Caco-2 (cell line): ENCODE measurements around the gene SMOC2. TPM values are rescaled to one million over a fixed set of nuclear protein-coding genes. Genes with fewer than 3 reads are reported as not detected.

Source experiments
- BruUV-seq: library from RNA; stranded (reverse); fragments of 400-500 nt; replicated peaks from 2 replicates; lab custom pipeline; 2021; lab: Mats Ljungman, UMichigan
- CTCF ChIA-PET: fragments of 300-600 bp; sonication (Branson Sonifier 250); formaldehyde crosslinking; loops from one replicate; lab custom pipeline; 2022; ENCODE audit warnings: antibody characterized with exemption; lab: Charles Lee
- POLR2A ChIA-PET: fragments of 300-600 bp; sonication (Branson Sonifier 250); formaldehyde crosslinking; loops from one replicate; lab custom pipeline; 2022; ENCODE audit warnings: antibody characterized with exemption; lab: Charles Lee
- DNase-seq, 2 experiments: peaks; one replicate each; pipeline versions ENCODE4 v3.0.0 to v3.0.0-alpha.2; 2020 to 2022
- H3K27me3 ChIP-seq: replicated peaks from 2 replicates; pipeline ENCODE4 v1.6.0; 2011; ENCODE audit warnings: low read length; ENCODE audit not compliant: control insufficient read depth, insufficient read depth
- H3K36me3 ChIP-seq: 2 replicates; pipeline ENCODE4 v1.5.1; 2011; ENCODE audit warnings: low read length; ENCODE audit not compliant: control insufficient read depth, insufficient read depth
- H3K4me1 ChIP-seq: fragments of 250-450 bp; sonication (Bioruptor Pico); 2 replicates; pipeline ENCODE4 v1.5.1; 2020; ENCODE audit warnings: mild to moderate bottlenecking
- H3K4me3 ChIP-seq: 2 replicates; pipeline ENCODE4 v1.5.1; 2011; ENCODE audit warnings: low read depth, mild to moderate bottlenecking, control low read depth, low read length
- H3K9me3 ChIP-seq: fragments of 250-450 bp; sonication (Bioruptor Pico); 2 replicates; pipeline ENCODE4 v1.5.1; 2020; ENCODE audit warnings: mild to moderate bottlenecking, moderate library complexity
- H3K27ac Mint-ChIP-seq: one replicate; pipeline ENCODE4 v1.8.0; 2022; ENCODE audit warnings: mixed read lengths; ENCODE audit not compliant: unreplicated experiment
- H3K27me3 Mint-ChIP-seq: one replicate; pipeline ENCODE4 v1.8.0; 2022; ENCODE audit warnings: mixed read lengths; ENCODE audit not compliant: insufficient read depth, unreplicated experiment
- H3K36me3 Mint-ChIP-seq: one replicate; pipeline ENCODE4 v1.8.0; 2022; ENCODE audit warnings: mild to moderate bottlenecking, mixed read lengths; ENCODE audit not compliant: insufficient read depth, unreplicated experiment
- H3K4me1 Mint-ChIP-seq: one replicate; pipeline ENCODE4 v1.8.0; 2022; ENCODE audit warnings: low read depth, mixed read lengths; ENCODE audit not compliant: unreplicated experiment
- H3K4me3 Mint-ChIP-seq: one replicate; pipeline ENCODE4 v1.8.0; 2022; ENCODE audit warnings: mild to moderate bottlenecking, moderate library complexity, mixed read lengths; ENCODE audit not compliant: unreplicated experiment
- H3K9me3 Mint-ChIP-seq: one replicate; pipeline ENCODE4 v1.8.0; 2022; ENCODE audit warnings: mixed read lengths; ENCODE audit not compliant: unreplicated experiment
- CTCF ChIP-seq, 2 experiments: fragments of 200-600 bp in 1 of 2; IDR thresholded peaks; 1 replicate in 1 of 2; 2 replicates in 1 of 2; pipeline versions ENCODE4 v1.5.1 to v1.8.0; 2011 to 2022; ENCODE audit warnings: antibody characterized with exemption in 1 of 2, control low read depth in 1 of 2, inconsistent platforms in 1 of 2, low read depth in 1 of 2, low read length in 1 of 2, mild to moderate bottlenecking in 1 of 2, moderate library complexity in 1 of 2; ENCODE audit not compliant: insufficient read depth in 1 of 2, severe bottlenecking in 1 of 2, unreplicated experiment in 1 of 2
- intact Hi-C: fragments of 100-400 bp; cut with micrococcal nuclease; formaldehyde crosslinking; loops from one replicate; pipeline ENCODE4 v1.10.0; 2022; ENCODE audit not compliant: unreplicated experiment
- total RNA-seq: library from RNA; stranded (reverse); gene quantifications from 2 replicates; pipeline ENCODE4 v1.2.3, GENCODE V29; 2022

Gene SMOC2
- total RNA-seq, 1 experiment from 2014 or later = 2.8 TPM

- intact Hi-C loops = no loop called here
- POLR2A ChIA-PET = no interaction called here
- H3K27ac Mint-ChIP-seq = peak overlapping the region; percentile 72
Observed at GRCh38 chr6:168671028-168671862, 230.3 kb downstream of the SMOC2 start.

GRCh38 chr6:168671863-168672546 is 231.0 kb downstream of the SMOC2 start:
- Mint-ChIP-seq H3K4me1 (peaks cover 19% of the 10 kb centered on the region), H3K9me3 (peaks cover 6% of the 10 kb centered on the region), H3K27ac (peak overlapping the region; percentile 72), H3K36me3 (peaks cover 5% of the 10 kb centered on the region), H3K27me3 (no peaks in the 10 kb centered on the region), H3K4me3 (no peak overlapping the region)
- Histone ChIP-seq H3K4me3 (no peak overlapping the region), H3K9me3 (peaks cover 7% of the 10 kb centered on the region; the same call in 1 of the 2 replicates), H3K36me3 (no peaks in the 10 kb centered on the region; the same call in 1 of the 2 replicates), H3K27me3 (no peaks in the 10 kb centered on the region), H3K4me1 (peaks cover 24% of the 10 kb centered on the region)
- no TSS peak for BruUV-seq
- intact Hi-C loops = loop anchor here (2.0 kb wide), 1 partner anchor 15 kb away; no protein-coding TSS in a partner anchor
- CTCF ChIA-PET = no interaction called here
- DNase-seq = peak in 1 of 2 experiments; percentile 51
- POLR2A ChIA-PET = no interaction called here
- TF ChIP-seq CTCF (IDR thresholded peaks at IDR 0.05; ENCODE audit: insufficient read depth in 1 of 2, low read depth in 1 of 2, low read length in 1 of 2, severe bottlenecking in 1 of 2, unreplicated experiment in 1 of 2) = no peak

More at GRCh38 chr6:168671028-168671862, 230.3 kb downstream of the SMOC2 start:
- no peak for DNase-seq
- Histone ChIP-seq H3K9me3 (no peaks in the 10 kb centered on the region), H3K4me3 (no peak overlapping the region), H3K36me3 (no peaks in the 10 kb centered on the region; the same call in 1 of the 2 replicates), H3K4me1 (peaks cover 16% of the 10 kb centered on the region), H3K27me3 (no peaks in the 10 kb centered on the region)
- Mint-ChIP-seq H3K36me3 (peaks cover 7% of the 10 kb centered on the region), H3K9me3 (no peaks in the 10 kb centered on the region), H3K4me1 (peaks cover 17% of the 10 kb centered on the region), H3K27me3 (no peaks in the 10 kb centered on the region), H3K4me3 (no peak overlapping the region)
- no TSS peak for BruUV-seq
- CTCF ChIA-PET = no interaction called here
- no peak for TF ChIP-seq CTCF (IDR thresholded peaks at IDR 0.05; ENCODE audit: insufficient read depth in 1 of 2, low read depth in 1 of 2, low read length in 1 of 2, severe bottlenecking in 1 of 2, unreplicated experiment in 1 of 2)

GRCh38 chr6:168674595-168674994 is 233.6 kb downstream of the SMOC2 start:
- Mint-ChIP-seq H3K9me3 (peaks cover 10% of the 10 kb centered on the region), H3K4me1 (peaks cover 36% of the 10 kb centered on the region), H3K36me3 (peaks cover 7% of the 10 kb centered on the region), H3K27me3 (no peaks in the 10 kb centered on the region), H3K4me3 (no peak overlapping the region), H3K27ac (peak overlapping the region; percentile 58)
- CTCF ChIA-PET = no interaction called here
- no peak overlapping the region for H3K4me3 ChIP-seq
- peaks cover 7% of the 10 kb centered on the region; the same call in 1 of the 2 replicates for H3K9me3 ChIP-seq
- H3K4me1 ChIP-seq = peaks cover 41% of the 10 kb centered on the region
- POLR2A ChIA-PET = no interaction called here
- H3K27me3 ChIP-seq = no peaks in the 10 kb centered on the region
- TF ChIP-seq CTCF (IDR thresholded peaks at IDR 0.05; ENCODE audit: insufficient read depth in 1 of 2, low read depth in 1 of 2, low read length in 1 of 2, severe bottlenecking in 1 of 2, unreplicated experiment in 1 of 2) = no peak
- DNase-seq = no peak
- no TSS peak for BruUV-seq
- intact Hi-C loops = no loop called here
- H3K36me3 ChIP-seq = no peaks in the 10 kb centered on the region; the same call in 1 of the 2 replicates
